ENCODE data around the gene DBF4B. TPM values are rescaled to one million over a fixed set of nuclear protein-coding genes. Genes with fewer than 3 reads are reported as not detected.

DBF4B gene
- total and polyA plus RNA-seq, 2 donors from 2014 or later: 1.8 to 3.5 TPM

DNA sequence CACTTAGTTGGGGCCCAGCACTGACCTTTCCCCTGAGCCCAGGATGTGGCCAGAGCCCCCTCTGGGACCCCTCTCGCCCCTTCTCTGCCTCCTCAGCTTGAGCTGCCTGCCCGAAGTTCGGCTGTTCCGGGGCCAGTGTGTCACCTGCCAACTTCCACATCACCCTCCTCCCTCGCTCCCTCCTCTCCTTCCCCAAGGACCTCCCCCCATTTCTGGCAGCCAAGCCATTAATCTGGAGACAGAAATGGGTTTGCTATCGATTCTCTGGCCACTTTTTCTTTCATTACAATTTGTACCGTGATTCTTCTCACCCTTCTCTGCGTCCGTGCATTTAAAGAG, 41.5 kb downstream of the DBF4B start:
- Histone ChIP-seq H3K27me3 (ENCODE audit: control insufficient read depth, insufficient read depth, low read length) (no peaks in the 10 kb centered on the region), H3K9ac (ENCODE audit: low read length in 3 of 3) (no peak overlapping the region), H3K4me3 (ENCODE audit: low read length in 3 of 3) (no peak overlapping the region), H3K4me1 (ENCODE audit: control insufficient read depth in 2 of 3, insufficient read depth in 2 of 3, low read depth in 1 of 3, low read length in 3 of 3) (no peaks in the 10 kb centered on the region), H3K9me3 (ENCODE audit: control insufficient read depth in 2 of 3, insufficient read depth in 1 of 3, low read length in 3 of 3) (no peaks in the 10 kb centered on the region), H3K27ac (ENCODE audit: low read depth in 2 of 2, low read length in 2 of 2) (no peak overlapping the region), H3K36me3 (ENCODE audit: control insufficient read depth in 2 of 3, insufficient read depth in 3 of 3, low read length in 3 of 3) (peaks cover 0 to 2% (median 0%) of the 10 kb centered on the region in 3 donors)
- intact Hi-C loops (cut with DNase I): no loop called here
- FAIRE-seq (no peak), DNase-seq (no peak)
- TF ChIP-seq, protein P1, sequence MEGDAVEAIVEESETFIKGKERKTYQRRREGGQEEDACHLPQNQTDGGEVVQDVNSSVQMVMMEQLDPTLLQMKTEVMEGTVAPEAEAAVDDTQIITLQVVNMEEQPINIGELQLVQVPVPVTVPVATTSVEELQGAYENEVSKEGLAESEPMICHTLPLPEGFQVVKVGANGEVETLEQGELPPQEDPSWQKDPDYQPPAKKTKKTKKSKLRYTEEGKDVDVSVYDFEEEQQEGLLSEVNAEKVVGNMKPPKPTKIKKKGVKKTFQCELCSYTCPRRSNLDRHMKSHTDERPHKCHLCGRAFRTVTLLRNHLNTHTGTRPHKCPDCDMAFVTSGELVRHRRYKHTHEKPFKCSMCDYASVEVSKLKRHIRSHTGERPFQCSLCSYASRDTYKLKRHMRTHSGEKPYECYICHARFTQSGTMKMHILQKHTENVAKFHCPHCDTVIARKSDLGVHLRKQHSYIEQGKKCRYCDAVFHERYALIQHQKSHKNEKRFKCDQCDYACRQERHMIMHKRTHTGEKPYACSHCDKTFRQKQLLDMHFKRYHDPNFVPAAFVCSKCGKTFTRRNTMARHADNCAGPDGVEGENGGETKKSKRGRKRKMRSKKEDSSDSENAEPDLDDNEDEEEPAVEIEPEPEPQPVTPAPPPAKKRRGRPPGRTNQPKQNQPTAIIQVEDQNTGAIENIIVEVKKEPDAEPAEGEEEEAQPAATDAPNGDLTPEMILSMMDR (IDR thresholded peaks at IDR 0.05; ENCODE audit: borderline replicate concordance, extremely low read depth, insufficient read depth): no peak

DNA sequence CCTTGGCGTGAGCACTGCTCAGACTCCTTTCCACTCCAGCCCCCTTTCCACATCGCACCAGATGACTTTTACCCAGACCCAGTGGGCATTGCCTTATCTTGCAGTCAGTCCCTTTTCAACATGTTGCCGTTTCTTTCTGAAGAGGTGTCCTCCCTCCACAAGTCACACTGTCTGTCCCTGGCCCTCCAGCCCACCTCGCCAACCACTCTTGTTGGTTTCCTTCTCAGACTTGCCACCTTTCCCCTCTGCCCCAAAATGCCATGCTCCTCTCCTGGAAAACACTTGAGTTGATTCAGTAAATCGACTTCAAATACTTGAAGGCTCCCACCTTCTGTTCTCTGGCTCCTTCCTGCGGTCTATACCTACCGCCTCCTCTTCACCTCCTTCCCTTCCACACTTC, 42.9 kb downstream of the DBF4B start:
- intact Hi-C loops (cut with DNase I): no loop called here
- H3K27ac ChIP-seq (ENCODE audit: low read depth in 2 of 2, low read length in 2 of 2): no peak overlapping the region
- H3K4me1 ChIP-seq (ENCODE audit: control insufficient read depth in 2 of 3, insufficient read depth in 2 of 3, low read depth in 1 of 3, low read length in 3 of 3): no peaks in the 10 kb centered on the region
- no peaks in the 10 kb centered on the region for H3K9me3 ChIP-seq (ENCODE audit: control insufficient read depth in 2 of 3, insufficient read depth in 1 of 3, low read length in 3 of 3)
- H3K4me3 ChIP-seq (ENCODE audit: low read length in 3 of 3): no peak overlapping the region
- TF ChIP-seq, protein P1 (IDR thresholded peaks at IDR 0.05; ENCODE audit: borderline replicate concordance, extremely low read depth, insufficient read depth): no peak
- FAIRE-seq: no peak
- DNase-seq: no peak
- H3K27me3 ChIP-seq (ENCODE audit: control insufficient read depth, insufficient read depth, low read length): no peaks in the 10 kb centered on the region
- no peak overlapping the region for H3K9ac ChIP-seq (ENCODE audit: low read length in 3 of 3)
- peaks cover 0 to 2% (median 0%) of the 10 kb centered on the region in 3 donors for H3K36me3 ChIP-seq (ENCODE audit: control insufficient read depth in 2 of 3, insufficient read depth in 3 of 3, low read length in 3 of 3)

DNA sequence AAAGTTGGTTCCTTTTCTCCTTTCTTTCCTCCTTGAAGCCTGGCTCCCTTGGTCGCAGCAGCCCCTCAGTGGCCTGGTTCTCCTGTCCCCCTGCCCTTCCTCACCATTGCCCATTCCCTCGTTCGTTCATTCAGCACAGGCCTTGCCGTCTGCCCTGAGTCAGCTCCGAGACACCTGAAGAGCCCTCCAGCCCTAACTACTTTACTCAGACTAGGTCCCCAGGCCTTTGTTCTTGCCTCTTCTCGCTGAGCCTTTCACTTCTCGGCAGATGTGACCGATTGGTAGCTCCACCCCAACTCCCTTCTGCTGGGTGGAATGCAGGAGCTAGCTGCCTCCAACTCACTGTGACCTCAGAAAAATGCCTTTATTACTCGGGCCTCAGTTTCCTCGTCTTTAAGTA, 43.3 kb downstream of the DBF4B start:
- DNase-seq (no peak), FAIRE-seq (no peak)
- Histone ChIP-seq H3K27me3 (ENCODE audit: control insufficient read depth, insufficient read depth, low read length) (no peaks in the 10 kb centered on the region), H3K4me1 (ENCODE audit: control insufficient read depth in 2 of 3, insufficient read depth in 2 of 3, low read depth in 1 of 3, low read length in 3 of 3) (no peaks in the 10 kb centered on the region), H3K9ac (ENCODE audit: low read length in 3 of 3) (no peak overlapping the region), H3K36me3 (ENCODE audit: control insufficient read depth in 2 of 3, insufficient read depth in 3 of 3, low read length in 3 of 3) (peaks cover 0 to 2% (median 0%) of the 10 kb centered on the region in 3 donors), H3K4me3 (ENCODE audit: low read length in 3 of 3) (no peak overlapping the region), H3K27ac (ENCODE audit: low read depth in 2 of 2, low read length in 2 of 2) (no peak overlapping the region), H3K9me3 (ENCODE audit: control insufficient read depth in 2 of 3, insufficient read depth in 1 of 3, low read length in 3 of 3) (no peaks in the 10 kb centered on the region)
- TF ChIP-seq, protein P1 (IDR thresholded peaks at IDR 0.05; ENCODE audit: borderline replicate concordance, extremely low read depth, insufficient read depth): no peak
- intact Hi-C loops (cut with DNase I): no loop called here
